HG03280 (cell line): ENCODE results near the gene MED13.

ENCODE experiments used
- ATAC-seq: cut with Tn5 transposase; IDR thresholded peaks from one replicate; pipeline ENCODE4 v1.9.1; 2021; ENCODE audit warnings: mild to moderate bottlenecking, moderate library complexity; ENCODE audit not compliant: unreplicated experiment

MED13 gene

GRCh38 chr17:62064791-62065563 is at the start of gene MED13:
Gene MED13, minus strand, starts transcription at chr17:62065278. Its CDS starts 73 bp downstream, at chr17:62065205.
- ATAC-seq, result peak; percentile 29

- no peak for ATAC-seq
Measured at GRCh38 chr17:62112229-62112628, 47.2 kb upstream of the MED13 start.

GRCh38 chr17:62111562-62112171 is 46.6 kb upstream of the MED13 start:
- ATAC-seq, result no peak

GRCh38 chr17:62110923-62111484 is 45.9 kb upstream of the MED13 start:
- no peak for ATAC-seq

GRCh38 chr17:62109924-62110323 is 44.8 kb upstream of the MED13 start:
- no peak for ATAC-seq

- peak; percentile 99 for ATAC-seq
Measured at GRCh38 chr17:62109378-62109902, 44.4 kb upstream of the MED13 start.

- no peak for ATAC-seq
Measured at GRCh38 chr17:62105861-62106260, 40.8 kb upstream of the MED13 start.

GRCh38 chr17:62105357-62105756 is 40.3 kb upstream of the MED13 start:
- ATAC-seq, result no peak

GRCh38 chr17:62101515-62101914 is 36.4 kb upstream of the MED13 start:
- no peak for ATAC-seq

- no peak for ATAC-seq
Measured at GRCh38 chr17:62101090-62101489, 36.0 kb upstream of the MED13 start.

- no peak for ATAC-seq
Measured at GRCh38 chr17:62100055-62100454, 35.0 kb upstream of the MED13 start.

- no peak for ATAC-seq
Measured at GRCh38 chr17:62099532-62099931, 34.5 kb upstream of the MED13 start.

GRCh38 chr17:62098623-62099231 is 33.6 kb upstream of the MED13 start:
- peak; percentile 80 for ATAC-seq

GRCh38 chr17:62096401-62096670 is 31.3 kb upstream of the MED13 start:
- ATAC-seq, result no peak

- no peak for ATAC-seq
Measured at GRCh38 chr17:62094175-62094574, 29.1 kb upstream of the MED13 start.

- peak; percentile 94 for ATAC-seq
Measured at GRCh38 chr17:62093188-62094155, 28.4 kb upstream of the MED13 start.

GRCh38 chr17:62092784-62093183 is 27.7 kb upstream of the MED13 start:
- ATAC-seq, result no peak

GRCh38 chr17:62091804-62092203 is 26.7 kb upstream of the MED13 start:
- ATAC-seq, result no peak

- ATAC-seq, result no peak
Measured at GRCh38 chr17:62090868-62091267, 25.8 kb upstream of the MED13 start.

- ATAC-seq, result no peak
Measured at GRCh38 chr17:62090021-62090824, 25.1 kb upstream of the MED13 start.
